GM12872 (cell line): ENCODE data around the gene CDH13.

Experiments used
- TF ChIP-seq, protein P1 (sequence below): IDR thresholded peaks from 3 replicates; pipeline ENCODE4 v1.5.1; 2011; ENCODE audit warnings: low read depth, mild to moderate bottlenecking, low read length, moderate library complexity; ENCODE audit not compliant: insufficient read depth

CDH13 gene

DNA sequence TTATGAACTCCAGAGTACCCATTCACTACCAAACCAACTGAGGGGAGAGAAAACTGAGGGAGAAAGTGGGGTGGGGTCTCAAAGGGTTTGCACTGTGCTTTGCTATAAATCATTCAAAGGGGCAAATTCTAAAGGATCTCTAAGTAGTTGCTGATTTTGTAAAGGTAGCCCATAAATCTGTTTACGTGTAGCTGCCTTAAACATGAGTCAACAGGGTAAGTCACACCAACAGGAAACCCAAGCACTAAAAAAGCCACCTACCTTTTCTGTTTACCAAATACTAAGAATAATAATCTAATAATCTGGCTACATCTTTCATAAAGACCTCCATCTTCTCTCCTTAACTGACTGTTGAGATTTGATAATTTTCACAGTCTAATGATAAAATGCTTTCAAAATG lies 1172.6 kb downstream of the CDH13 start:
- TF ChIP-seq, protein P1, sequence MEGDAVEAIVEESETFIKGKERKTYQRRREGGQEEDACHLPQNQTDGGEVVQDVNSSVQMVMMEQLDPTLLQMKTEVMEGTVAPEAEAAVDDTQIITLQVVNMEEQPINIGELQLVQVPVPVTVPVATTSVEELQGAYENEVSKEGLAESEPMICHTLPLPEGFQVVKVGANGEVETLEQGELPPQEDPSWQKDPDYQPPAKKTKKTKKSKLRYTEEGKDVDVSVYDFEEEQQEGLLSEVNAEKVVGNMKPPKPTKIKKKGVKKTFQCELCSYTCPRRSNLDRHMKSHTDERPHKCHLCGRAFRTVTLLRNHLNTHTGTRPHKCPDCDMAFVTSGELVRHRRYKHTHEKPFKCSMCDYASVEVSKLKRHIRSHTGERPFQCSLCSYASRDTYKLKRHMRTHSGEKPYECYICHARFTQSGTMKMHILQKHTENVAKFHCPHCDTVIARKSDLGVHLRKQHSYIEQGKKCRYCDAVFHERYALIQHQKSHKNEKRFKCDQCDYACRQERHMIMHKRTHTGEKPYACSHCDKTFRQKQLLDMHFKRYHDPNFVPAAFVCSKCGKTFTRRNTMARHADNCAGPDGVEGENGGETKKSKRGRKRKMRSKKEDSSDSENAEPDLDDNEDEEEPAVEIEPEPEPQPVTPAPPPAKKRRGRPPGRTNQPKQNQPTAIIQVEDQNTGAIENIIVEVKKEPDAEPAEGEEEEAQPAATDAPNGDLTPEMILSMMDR, result no peak

DNA sequence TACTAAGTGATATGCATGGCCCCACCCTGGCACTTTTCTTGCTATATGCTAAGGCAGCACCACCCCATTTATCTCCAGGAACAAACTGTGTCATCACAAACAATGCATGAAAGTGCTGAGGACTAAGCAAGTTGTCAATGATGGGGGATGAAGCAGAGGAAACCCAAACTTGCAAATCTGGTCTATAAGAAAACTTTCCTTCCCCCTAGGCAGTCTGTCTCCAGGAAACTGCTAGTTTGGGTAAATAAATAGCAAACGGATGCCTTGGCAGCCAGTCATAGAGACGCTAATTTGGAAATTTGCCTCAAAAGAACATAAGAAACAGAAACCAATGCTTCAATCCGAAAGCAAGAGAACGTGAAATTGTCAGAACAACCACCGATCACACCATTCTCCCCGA lies 1175.4 kb downstream of the CDH13 start:
- TF ChIP-seq, protein P1, result no peak

DNA sequence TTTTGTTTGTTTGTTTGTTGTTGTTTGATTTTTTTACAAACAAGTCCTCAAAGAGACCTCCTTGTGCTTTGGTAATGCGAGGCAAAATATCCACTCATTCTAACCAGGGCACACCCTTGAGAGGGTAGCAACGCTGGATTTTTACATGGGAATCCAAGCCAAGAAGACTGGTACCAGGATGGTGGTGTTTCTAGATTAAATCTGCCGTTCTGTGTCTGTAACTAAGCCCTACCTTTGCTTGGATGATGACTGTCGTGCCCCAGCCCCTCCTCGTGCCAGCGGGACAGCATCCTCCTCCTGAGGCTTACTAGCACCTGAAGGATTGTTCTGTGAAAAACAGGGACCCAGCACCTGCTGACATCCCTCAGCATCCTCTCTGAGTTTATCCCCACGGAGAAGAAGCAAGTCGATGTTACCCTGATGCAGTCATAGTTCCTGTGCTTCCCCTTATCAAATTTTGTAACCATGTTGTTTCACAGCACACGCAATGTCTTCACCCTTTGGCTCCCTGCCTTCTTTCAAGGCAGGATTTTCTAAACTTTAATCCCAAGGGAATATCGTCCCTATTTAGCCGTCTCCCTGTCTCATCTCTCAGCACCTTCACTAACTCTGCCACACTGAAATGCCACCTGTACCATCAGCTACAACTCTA lies 1175.9 kb downstream of the CDH13 start:
- TF ChIP-seq, protein P1, result no peak

DNA sequence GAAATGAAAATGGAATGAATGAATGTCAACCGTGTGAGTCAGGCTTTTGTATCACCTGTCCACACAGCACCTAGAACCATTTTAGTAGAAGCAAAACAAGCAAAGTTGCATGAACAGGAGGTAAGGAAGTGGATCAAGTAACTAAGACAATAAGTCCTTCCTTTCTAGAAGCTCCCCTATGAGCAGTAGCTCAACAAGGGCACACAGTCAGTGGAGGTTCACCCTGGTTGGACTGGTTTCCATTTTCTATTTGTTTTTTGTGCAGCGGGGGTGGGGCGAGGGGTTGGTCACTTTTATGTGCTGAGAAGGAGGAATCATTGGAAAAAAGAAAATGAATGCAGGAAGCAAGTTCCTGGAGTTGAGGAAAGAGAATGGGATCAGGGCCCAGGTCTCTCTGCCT lies 1177.0 kb downstream of the CDH13 start:
- TF ChIP-seq, protein P1, result no peak

DNA sequence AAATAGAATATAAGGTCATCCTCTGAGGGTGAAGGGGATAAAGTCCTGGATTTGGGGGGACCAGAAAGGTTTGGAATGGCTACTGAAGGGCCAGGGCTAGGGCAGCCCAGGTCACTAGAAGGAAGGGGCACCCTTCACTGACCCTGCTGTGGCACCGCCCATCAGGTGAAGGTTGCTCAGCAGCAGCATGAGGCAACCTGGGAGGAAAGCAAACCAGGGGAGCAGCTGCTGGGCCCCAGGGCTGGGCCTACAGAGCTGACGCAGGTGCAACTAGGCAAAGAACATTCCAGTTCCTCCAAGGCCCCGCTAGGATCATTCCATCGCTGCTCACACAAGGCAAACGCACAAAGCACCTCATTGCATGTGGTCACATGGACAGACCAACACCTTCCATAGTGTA lies 1177.6 kb downstream of the CDH13 start:
- TF ChIP-seq, protein P1, result no peak

DNA sequence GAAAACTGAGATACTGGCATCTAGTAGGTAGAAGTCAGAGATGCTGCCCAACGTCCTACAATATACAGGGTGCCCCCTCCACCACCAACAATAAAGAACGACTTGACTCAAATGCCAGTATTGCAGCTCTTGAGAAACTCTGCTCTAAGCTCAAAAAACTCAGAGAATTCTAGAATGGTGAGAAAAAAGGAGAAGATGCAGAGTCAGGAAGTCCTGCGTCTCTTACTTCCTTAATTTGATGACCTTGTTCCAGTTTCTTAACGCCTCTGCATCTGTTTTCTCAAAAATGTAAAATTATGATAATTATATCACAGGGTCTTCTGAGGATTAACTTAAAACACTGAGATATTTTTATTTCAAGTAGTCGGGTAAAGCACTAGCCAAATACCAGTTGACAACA lies 1179.3 kb downstream of the CDH13 start:
- TF ChIP-seq, protein P1, result no peak

DNA sequence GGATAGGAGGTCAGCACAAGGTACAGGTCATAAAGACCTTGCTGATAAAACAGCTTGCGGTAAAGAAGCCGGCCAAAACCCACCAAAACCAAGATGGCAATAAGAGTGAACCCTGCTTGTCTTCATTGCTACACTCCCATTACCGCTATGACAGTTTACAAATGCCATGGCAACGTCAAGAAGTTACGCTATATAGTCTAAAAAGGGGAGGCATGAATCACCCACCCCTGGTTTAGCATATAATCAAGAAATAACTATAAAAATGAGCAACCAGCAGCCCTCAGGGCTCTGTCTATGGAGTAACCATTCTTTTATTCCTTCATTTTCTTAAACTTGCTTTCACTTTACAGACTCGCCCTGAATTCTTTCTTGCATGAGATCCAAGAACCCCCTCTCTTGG lies 1180.0 kb downstream of the CDH13 start:
- TF ChIP-seq, protein P1, result no peak
